Heart left ventricle (tissue), 16 donors: Measurements from ENCODE around the gene CYP2E1. TPM values are rescaled to one million over a fixed set of nuclear protein-coding genes. Genes with fewer than 3 reads are reported as not detected.
"Not testable (repeated sequence)": the region's sequence is repeated elsewhere in the genome, so short reads cannot be mapped to it uniquely, and the experiment has no call there.

Source experiments
- ATAC-seq, 4 donors: fragments of 200-7000 bp; cut with Tn5 transposase; one replicate each; pipeline ENCODE4 v1.9.1; 2020 to 2022; ENCODE audit warnings: moderate library complexity in 4 of 4, mild to moderate bottlenecking in 3 of 4, moderate number of reproducible peaks in 1 of 4
- DNase-seq, 5 donors: peaks; one replicate each; pipeline ENCODE4 v3.0.0-alpha.2; 2020
- H3K27ac ChIP-seq, 12 donors: fragments of 200-600 bp; sonication (generic) in 4 of 12; one replicate each; pipeline versions ENCODE4 v1.5.0 to v1.8.0; 2016 to 2022; ENCODE audit warnings: mild to moderate bottlenecking in 2 of 12
- H3K27me3 ChIP-seq, 9 donors: fragments of 200-600 bp; sonication (generic) in 2 of 9; one replicate each; pipeline versions ENCODE4 v1.5.1 to v1.8.0; 2016 to 2022; ENCODE audit warnings: mild to moderate bottlenecking in 3 of 9
- H3K36me3 ChIP-seq, 9 donors: fragments of 200-600 bp; sonication (generic) in 2 of 9; one replicate each; pipeline versions ENCODE4 v1.5.0 to v1.8.0; 2018 to 2022; ENCODE audit warnings: mild to moderate bottlenecking in 2 of 9
- H3K4me1 ChIP-seq, 12 donors: fragments of 200-600 bp; sonication (generic) in 4 of 12; one replicate each; pipeline versions ENCODE4 v1.5.0 to v1.8.0; 2016 to 2022; ENCODE audit warnings: mild to moderate bottlenecking in 3 of 12
- H3K4me3 ChIP-seq, 12 donors: fragments of 200-600 bp; sonication (generic) in 4 of 12; one replicate each; pipeline versions ENCODE4 v1.5.0 to v1.8.0; 2017 to 2022; ENCODE audit warnings: mild to moderate bottlenecking in 9 of 12, moderate library complexity in 4 of 12
- H3K9me3 ChIP-seq, 12 donors: fragments of 200-600 bp; sonication (generic) in 4 of 12; one replicate each; pipeline versions ENCODE4 v1.5.0 to v1.8.0; 2016 to 2022; ENCODE audit warnings: mild to moderate bottlenecking in 1 of 12
- WGBS, 4 donors: extraction: QIAGEN DNeasy Blood & Tissue Kit in 2 of 4; methylation state at CpG; one replicate each; pipeline versions ENCODE4 v1.1.5 to v1.1.7; 2013 to 2018; 5-methylcytosine and 5-hydroxymethylcytosine counted together
- intact Hi-C, 10 donors: fragments of 100-400 bp; cut with DNase I; formaldehyde crosslinking; loops; one replicate each; pipeline versions ENCODE4 v1.11.1 to v1.14.2; 2022
- polyA plus RNA-seq, 2 donors: library from polyadenylated mRNA; stranded (reverse); fragments of 200-250 nt; gene quantifications; one replicate each; pipeline ENCODE4 v1.2.3, GENCODE V29; 2013
- total RNA-seq, 9 donors: library from RNA; depleted of rRNA in 2 of 9; stranded (reverse); fragments of >200 nt in 2 of 9; fragmentation: NEBNext Ultra II Directional in 3 of 9; extraction: Animal tissue kit (Norgen Biotek cat#: 25700) in 3 of 9; gene quantifications; one replicate each; pipeline versions ENCODE4 v1.1.0 to v1.2.4, GENCODE V29; 2016 to 2023
- donor health status: ischemic (EF 13 %, LVEDD 7.1; RV severe dilation, severe dysfunction).
- donor health status: healthy with polysubstance abuse.
- donor health status: DM: no; HTN: yes; CAD: no.
- donor health status: DM: no; HTN: no; CAD: no.
- donor health status: ischemic (EF 25% LVEDD 6.9; RV normal size, moderate dysfunction).
- donor health status: ischemic (EF 25% LVEDD 5.7; RV mildly dilated, moderate dysfunction).
- donor health status: healthy.
- donor health status: DM: yes; HTN: yes; CAD: no.
- donor health status: ischemic (EF 35%, LVEDD 5.7; RV mildly dilated, moderate dysfunction).
- donor health status: nonischemic (EF 11% LVEDD 7.7; RV severe dilation, severe dysfunction).
- donor health status: DM: yes; HTN: yes; CAD: no.
- donor health status: PGD.
- donor health status: ischemic (EF 29% LVEDD 5.4; RV normal size, mild dysfunction).
- donor health status: nonischemic (EF 23%, LVEDD 6.1; RV moderate dilation, normal function).

The CYP2E1 gene
- total and polyA plus RNA-seq, 11 donors: 0.43 to 2.2 (median 0.82) TPM; not detected in 2

- H3K4me3 ChIP-seq, DNase-seq, H3K36me3 ChIP-seq, ATAC-seq, H3K4me1 ChIP-seq, H3K27ac ChIP-seq: not testable (repeated sequence)
- intact Hi-C loops: loop anchor here in 4 of 10 donors (5.0 to 10.0 kb wide), 3 partner anchors 135 to 150 kb away; partner anchors contain the start of gene SPRN (in 3 of the 4)
- peaks cover 0 to 22% (median 14%) of the 10 kb centered on the region in 12 donors for H3K9me3 ChIP-seq
- peaks cover 0 to 15% (median 0%) of the 10 kb centered on the region in 9 donors for H3K27me3 ChIP-seq
- 88 to 97% (median 95%) methylated on average over 7 to 11 of the region's 11 CpGs; no CpG with 5 or more reads in 1 of the 4 donors for WGBS, 4 donors
Observed at GRCh38 chr10:133572055-133572454, 44.9 kb downstream of the CYP2E1 start.

DNA sequence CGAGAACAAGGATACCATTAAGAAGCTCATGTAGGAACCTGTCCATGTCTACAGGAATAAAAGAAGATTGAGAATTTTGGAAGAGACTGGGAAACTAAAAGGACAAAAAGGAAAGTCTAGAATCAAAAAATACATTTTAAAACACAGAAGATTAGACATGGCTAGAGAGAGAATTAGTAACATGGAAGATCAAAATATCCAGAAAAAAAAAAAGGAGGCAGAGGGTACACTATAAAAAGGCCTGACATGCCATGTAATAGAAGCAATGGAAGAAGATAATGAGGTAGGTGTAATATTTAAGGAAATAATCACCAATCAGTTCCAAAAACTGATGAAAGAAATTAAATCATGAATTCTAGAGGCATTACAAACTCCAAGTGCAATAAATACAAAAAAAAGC is 46.3 kb downstream of the CYP2E1 start:
- WGBS, 4 donors: 70 to 83% (median 72%) methylated on average over 1 of the region's 1 CpG
- not testable (repeated sequence) for H3K27me3 ChIP-seq, DNase-seq, H3K4me3 ChIP-seq, ATAC-seq, H3K36me3 ChIP-seq, H3K4me1 ChIP-seq, H3K27ac ChIP-seq
- intact Hi-C loops: loop anchor here in 4 of 10 donors (5.0 to 10.0 kb wide), 3 partner anchors 136 to 151 kb away; partner anchors contain the start of gene SPRN (in 3 of the 4)
- H3K9me3 ChIP-seq: peaks cover 0 to 24% (median 14%) of the 10 kb centered on the region in 12 donors

DNA sequence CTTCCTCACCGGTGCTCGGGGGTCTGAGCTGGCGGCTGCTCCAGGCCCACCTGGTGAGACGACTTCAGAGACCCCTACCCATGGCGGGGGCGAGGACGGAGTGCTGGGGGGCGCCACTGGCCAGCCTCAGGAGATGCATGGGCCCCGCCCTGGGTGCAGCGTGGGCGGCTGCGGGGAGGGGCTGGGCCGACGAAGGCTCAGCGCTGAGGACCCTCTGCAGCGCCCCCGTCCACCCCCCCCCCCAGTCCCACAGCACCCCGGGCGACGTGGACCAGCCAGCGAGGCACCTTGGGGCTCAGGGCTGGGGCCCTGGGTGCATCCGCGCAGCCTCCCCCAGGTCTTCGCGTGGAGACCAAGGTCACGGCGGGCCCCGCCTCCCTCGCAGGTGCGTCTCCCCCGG is 49.9 kb downstream of the CYP2E1 start:
- not testable (repeated sequence) for H3K27me3 ChIP-seq, H3K4me1 ChIP-seq, DNase-seq, H3K4me3 ChIP-seq, H3K36me3 ChIP-seq, H3K27ac ChIP-seq
- WGBS, 4 donors: 77 to 92% methylated on average over 4 to 16 of the region's 31 CpGs; no CpG with 5 or more reads in 2 of the 4 donors
- peak in 1 of 4 donors; percentile 56 for ATAC-seq
- intact Hi-C loops: loop anchor here in 1 of 10 donors (10.0 kb wide), 1 partner anchor 152 kb away; the partner anchor contains the start of gene SPRN
- peaks cover 0 to 34% (median 15%) of the 10 kb centered on the region in 12 donors for H3K9me3 ChIP-seq

Other genes starting within 250 kb of the CYP2E1 start
- gene TUBGCP2, start 218.5 kb upstream of the CYP2E1 start, total RNA-seq: 10 to 100 TPM; 33.5 to 49.5 (median 40.1) TPM
- 10 to 100 TPM; 34.5 to 36.0 TPM for gene TUBGCP2, start 218.5 kb upstream of the CYP2E1 start, polyA plus RNA-seq
- gene ZNF511, start 218.4 kb upstream of the CYP2E1 start, total RNA-seq: 10 to 100 TPM; 34.5 to 53.3 (median 40.5) TPM
- 10 to 100 TPM; 44.5 to 80.4 TPM for gene ZNF511, start 218.4 kb upstream of the CYP2E1 start, polyA plus RNA-seq
- gene CALY, start 190.5 kb upstream of the CYP2E1 start, total RNA-seq: 1 to 10 TPM in 1 of 9 donors, not detected in 8; 1.7 TPM
- not detected for gene CALY, start 190.5 kb upstream of the CYP2E1 start, polyA plus RNA-seq
- gene PRAP1, start 180.0 kb upstream of the CYP2E1 start, total RNA-seq: not detected
- not detected for gene PRAP1, start 180.0 kb upstream of the CYP2E1 start, polyA plus RNA-seq
- 10 to 100 TPM in 2 of 9 donors, 1 to 10 TPM in 7; 4.3 to 24.1 (median 8.0) TPM for gene FUOM, start 169.3 kb upstream of the CYP2E1 start, total RNA-seq
- gene FUOM, start 169.3 kb upstream of the CYP2E1 start, polyA plus RNA-seq: 10 to 100 TPM in 1 of 2 donors, 1 to 10 TPM in 1; 8.6 to 16.0 TPM
- gene ECHS1, start 154.0 kb upstream of the CYP2E1 start, total RNA-seq: 100 to 1,000 TPM; 148 to 303 (median 201) TPM
- gene ECHS1, start 154.0 kb upstream of the CYP2E1 start, polyA plus RNA-seq: 100 to 1,000 TPM; 132 to 217 TPM
- gene PAOX, start 148.1 kb upstream of the CYP2E1 start, total RNA-seq: 1 to 10 TPM; 2.1 to 7.3 (median 3.4) TPM
- gene PAOX, start 148.1 kb upstream of the CYP2E1 start, polyA plus RNA-seq: 1 to 10 TPM; 2.9 to 4.7 TPM
- gene MTG1, start 133.2 kb upstream of the CYP2E1 start, total RNA-seq: 10 to 100 TPM; 11.6 to 29.5 (median 18.1) TPM
- gene MTG1, start 133.2 kb upstream of the CYP2E1 start, polyA plus RNA-seq: 10 to 100 TPM; 24.8 to 34.2 TPM
- under 1 TPM in 3 of 9 donors, not detected in 6; 0.11 to 0.25 (median 0.13) TPM for gene SPRN, start 102.7 kb upstream of the CYP2E1 start, total RNA-seq
- under 1 TPM; 0.04 to 0.11 TPM for gene SPRN, start 102.7 kb upstream of the CYP2E1 start, polyA plus RNA-seq
- 1 to 10 TPM in 1 of 9 donors, under 1 TPM in 8; 0.08 to 1.3 (median 0.34) TPM for gene SCART1, start 73.4 kb upstream of the CYP2E1 start, total RNA-seq
- gene SCART1, start 73.4 kb upstream of the CYP2E1 start, polyA plus RNA-seq: under 1 TPM; 0.18 to 0.46 TPM
- under 1 TPM in 3 of 9 donors, not detected in 6; 0.32 to 0.39 (median 0.37) TPM for gene SYCE1, start 38.2 kb downstream of the CYP2E1 start, total RNA-seq
- gene SYCE1, start 38.2 kb downstream of the CYP2E1 start, polyA plus RNA-seq: under 1 TPM in 1 of 2 donors, not detected in 1; 0.23 TPM
- gene FRG2B, start 99.4 kb downstream of the CYP2E1 start, total RNA-seq: not detected
- not detected for gene FRG2B, start 99.4 kb downstream of the CYP2E1 start, polyA plus RNA-seq